H1 (cell line): ENCODE results near the gene TTC27.

ENCODE experiments used
- ASH2L ChIP-seq: fragments of 200-600, 300-600 bp; sonication (generic); IDR thresholded peaks from one replicate; pipeline ENCODE4 v1.7.1; 2017; ENCODE audit warnings: low read length
- CEBPB ChIP-seq: IDR thresholded peaks from 2 replicates; pipeline ENCODE4 v1.6.1; 2012; ENCODE audit warnings: low read depth, low read length
- CTCF ChIP-seq, 3 experiments: IDR thresholded peaks; 1 replicate in 2 of 3; 2 replicates in 1 of 3; pipeline versions ENCODE4 v1.5.1 to v1.6.1; 2011; ENCODE audit warnings: low read length in 3 of 3, mild to moderate bottlenecking in 3 of 3, inconsistent platforms in 2 of 3, low read depth in 1 of 3, moderate library complexity in 1 of 3; ENCODE audit not compliant: insufficient read depth in 1 of 3; ENCODE audit errors: control extremely low read depth in 1 of 3
- EGR1 ChIP-seq: IDR thresholded peaks from 2 replicates; pipeline ENCODE4 v1.6.1; 2011; ENCODE audit warnings: low read depth, low read length, borderline replicate concordance
- EP300 ChIP-seq, 2 experiments: IDR thresholded peaks; 1 replicate in 1 of 2; 2 replicates in 1 of 2; pipeline ENCODE4 v1.6.1; 2011 to 2012; ENCODE audit warnings: low read depth in 2 of 2, low read length in 2 of 2, mild to moderate bottlenecking in 2 of 2, borderline replicate concordance in 1 of 2, inconsistent platforms in 1 of 2, moderate library complexity in 1 of 2
- EZH2 ChIP-seq: fragments of 200-600 bp; sonication (generic); IDR thresholded peaks from 2 replicates; pipeline ENCODE4 v1.7.1; 2012; ENCODE audit warnings: low read depth, mild to moderate bottlenecking, moderate library complexity, low read length, inconsistent platforms; ENCODE audit not compliant: severe bottlenecking
- GABPA ChIP-seq: IDR thresholded peaks from 2 replicates; pipeline ENCODE4 v1.6.1; 2011; ENCODE audit warnings: mild to moderate bottlenecking, low read length, moderate library complexity, borderline replicate concordance; ENCODE audit not compliant: insufficient read depth
- JUND ChIP-seq: IDR thresholded peaks from 2 replicates; pipeline ENCODE4 v1.6.1; 2011; ENCODE audit warnings: mild to moderate bottlenecking, improper control_type of control experiment, low read length
- POLR2A ChIP-seq, 2 experiments: IDR thresholded peaks; 1 replicate in 1 of 2; 2 replicates in 1 of 2; pipeline ENCODE4 v1.6.1; 2011; ENCODE audit warnings: low read depth in 2 of 2, low read length in 2 of 2, mild to moderate bottlenecking in 2 of 2; ENCODE audit errors: control extremely low read depth in 1 of 2
- SP2 ChIP-seq: IDR thresholded peaks from 2 replicates; pipeline ENCODE4 v1.6.1; 2012; ENCODE audit warnings: mild to moderate bottlenecking, low read length, inconsistent platforms
- TAF1 ChIP-seq: IDR thresholded peaks from 2 replicates; pipeline ENCODE4 v1.6.1; 2011; ENCODE audit warnings: mild to moderate bottlenecking, low read depth, low read length
- TAF7 ChIP-seq: optimal IDR thresholded peaks from 2 replicates; pipeline ENCODE3; 2011; ENCODE audit warnings: low read depth, mild to moderate bottlenecking, inconsistent platforms, low read length, moderate library complexity, borderline replicate concordance
- TF ChIP-seq, protein P1 (sequence below): IDR thresholded peaks from 2 replicates; pipeline ENCODE4 v1.6.1; 2012; ENCODE audit warnings: inconsistent platforms

DNA sequence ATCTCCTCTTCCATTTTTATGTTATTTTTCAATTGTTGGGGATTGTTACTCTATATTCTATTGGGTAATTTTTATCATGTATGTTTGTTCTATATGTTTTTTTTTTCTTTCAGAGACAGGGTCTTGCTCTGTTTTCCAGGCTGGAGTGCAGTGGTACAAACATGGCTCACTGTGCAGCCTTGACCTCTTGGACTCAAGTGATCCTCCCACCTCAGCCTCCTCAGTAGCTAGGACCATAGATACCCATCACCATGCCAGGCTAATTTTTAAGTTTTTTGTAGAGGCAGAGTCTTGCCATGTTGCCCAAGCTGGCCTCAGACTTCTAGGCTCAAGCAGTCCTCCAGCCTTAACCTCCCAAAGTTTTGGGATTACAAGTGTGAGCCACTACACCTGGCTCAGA, 88.7 kb downstream of the TTC27 start:
- TF ChIP-seq, protein P1, sequence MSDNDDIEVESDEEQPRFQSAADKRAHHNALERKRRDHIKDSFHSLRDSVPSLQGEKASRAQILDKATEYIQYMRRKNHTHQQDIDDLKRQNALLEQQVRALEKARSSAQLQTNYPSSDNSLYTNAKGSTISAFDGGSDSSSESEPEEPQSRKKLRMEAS: no peak
- TF ChIP-seq CTCF (IDR thresholded peaks at IDR 0.05; ENCODE audit: control extremely low read depth in 1 of 3, insufficient read depth in 1 of 3, low read depth in 1 of 3, low read length in 3 of 3) (no peak), EP300 (IDR thresholded peaks at IDR 0.05; ENCODE audit: borderline replicate concordance in 1 of 2, low read depth in 2 of 2, low read length in 2 of 2) (no peak), POLR2A (IDR thresholded peaks at IDR 0.05; ENCODE audit: control extremely low read depth in 1 of 2, low read depth in 2 of 2, low read length in 2 of 2) (no peak), EZH2 (no peak), GABPA (no peak), JUND (no peak), CEBPB (no peak), ASH2L (no peak), SP2 (no peak), TAF1 (no peak), TAF7 (no peak), EGR1 (no peak)
